ENCODE results near the gene PTGR3. TPM values are rescaled to one million over a fixed set of nuclear protein-coding genes. Genes with fewer than 3 reads are reported as not detected.

PTGR3 gene
- total RNA-seq, 1 experiment from 2014 or later: 1.6 TPM

DNA sequence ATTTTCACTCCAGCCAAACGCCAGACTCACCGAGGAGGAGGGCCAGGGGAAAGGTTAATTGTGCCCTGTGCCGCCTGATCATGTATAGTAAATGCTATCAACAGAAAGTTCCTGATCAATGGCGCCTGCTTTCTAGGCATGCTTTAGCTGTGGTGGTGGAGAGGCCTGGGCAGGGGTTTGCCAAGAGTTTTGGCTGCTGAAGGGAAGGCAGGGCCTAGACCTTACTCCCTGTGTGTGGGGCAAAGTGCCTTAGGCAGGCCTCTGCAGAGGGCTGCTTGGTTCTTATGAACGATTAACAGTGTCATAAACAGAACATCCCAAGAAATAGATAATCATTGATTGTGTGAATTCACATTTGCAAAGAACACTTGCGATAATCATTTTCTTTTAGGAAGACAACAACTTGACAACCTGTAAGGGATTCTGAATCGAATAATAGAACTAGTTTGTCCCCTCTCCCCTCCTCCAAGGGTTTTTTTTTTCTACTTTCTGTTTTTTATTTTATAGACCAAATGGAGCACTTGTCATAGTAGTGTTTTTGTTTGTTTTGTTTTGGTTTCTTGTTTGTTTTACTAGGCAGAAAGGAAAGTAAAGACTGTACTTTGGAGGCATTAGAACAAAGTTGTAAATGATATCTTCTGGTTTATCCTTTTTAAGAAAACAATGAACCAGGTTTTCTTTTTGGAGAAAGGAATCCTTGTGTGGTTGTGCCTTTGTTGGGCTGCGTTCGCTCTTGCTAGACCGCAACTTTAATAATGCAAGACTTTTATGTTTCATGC, 8.2 kb upstream of the PTGR3 start:
- H3K27me3 ChIP-seq (ENCODE audit: insufficient read depth, low read length): peaks cover 8% of the 10 kb centered on the region; the same call in 1 of the 2 replicates
- Mint-ChIP-seq H3K4me1 (peaks cover 7 to 12% of the 10 kb centered on the region in 2 experiments), H3K27ac (no peak overlapping the region), H3K27me3 (ENCODE audit: low read depth) (peaks cover 35% of the 10 kb centered on the region), H3K36me3 (ENCODE audit: insufficient read depth in 1 of 3, low read depth in 3 of 3) (no peaks in the 10 kb centered on the region), H3K9me3 (no peaks in the 10 kb centered on the region), H3K4me3 (no peak overlapping the region)
- TF ChIP-seq, protein P1, sequence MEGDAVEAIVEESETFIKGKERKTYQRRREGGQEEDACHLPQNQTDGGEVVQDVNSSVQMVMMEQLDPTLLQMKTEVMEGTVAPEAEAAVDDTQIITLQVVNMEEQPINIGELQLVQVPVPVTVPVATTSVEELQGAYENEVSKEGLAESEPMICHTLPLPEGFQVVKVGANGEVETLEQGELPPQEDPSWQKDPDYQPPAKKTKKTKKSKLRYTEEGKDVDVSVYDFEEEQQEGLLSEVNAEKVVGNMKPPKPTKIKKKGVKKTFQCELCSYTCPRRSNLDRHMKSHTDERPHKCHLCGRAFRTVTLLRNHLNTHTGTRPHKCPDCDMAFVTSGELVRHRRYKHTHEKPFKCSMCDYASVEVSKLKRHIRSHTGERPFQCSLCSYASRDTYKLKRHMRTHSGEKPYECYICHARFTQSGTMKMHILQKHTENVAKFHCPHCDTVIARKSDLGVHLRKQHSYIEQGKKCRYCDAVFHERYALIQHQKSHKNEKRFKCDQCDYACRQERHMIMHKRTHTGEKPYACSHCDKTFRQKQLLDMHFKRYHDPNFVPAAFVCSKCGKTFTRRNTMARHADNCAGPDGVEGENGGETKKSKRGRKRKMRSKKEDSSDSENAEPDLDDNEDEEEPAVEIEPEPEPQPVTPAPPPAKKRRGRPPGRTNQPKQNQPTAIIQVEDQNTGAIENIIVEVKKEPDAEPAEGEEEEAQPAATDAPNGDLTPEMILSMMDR (conservative IDR thresholded peaks at IDR 0.05): no peak
- H3K9ac ChIP-seq (ENCODE audit: extremely low read depth, insufficient read length, low read length): no peak overlapping the region
- H2BK120ac ChIP-seq (ENCODE audit: low read depth, low read length, poor library complexity, severe bottlenecking): no peak overlapping the region
- H4K5ac ChIP-seq (ENCODE audit: insufficient read length, low read depth, low read length): no peak overlapping the region
- H3K79me2 ChIP-seq (ENCODE audit: insufficient read depth, low read length): no peaks in the 10 kb centered on the region
- no peak for DNase-seq
- no peaks in the 10 kb centered on the region for H3K9me3 ChIP-seq (ENCODE audit: control insufficient read depth, low read depth, low read length)
- H2AK5ac ChIP-seq (ENCODE audit: insufficient read length, low read length): no peak overlapping the region
- no CpG with 5 or more reads among the region's 10 CpGs for WGBS (ENCODE audit: extremely low coverage, insufficient read length, low lambda C conversion rate)
- H3K4me2 ChIP-seq (ENCODE audit: insufficient read depth, insufficient read length, low read length): no peak overlapping the region
- no peak overlapping the region for H3K23ac ChIP-seq (ENCODE audit: insufficient read length, low read depth, low read length)
- H4K91ac ChIP-seq (ENCODE audit: insufficient read length, low read depth, low read length): no peak overlapping the region
- H4K8ac ChIP-seq (replicated peaks; ENCODE audit: insufficient read length, low read depth, low read length): no peak overlapping the region
- H2BK20ac ChIP-seq (ENCODE audit: low read depth, low read length, poor library complexity, severe bottlenecking): no peak overlapping the region
- H3K4me1 ChIP-seq (ENCODE audit: insufficient read depth, low read length): no peaks in the 10 kb centered on the region
- H2BK5ac ChIP-seq (ENCODE audit: insufficient read length, low read length): no peak overlapping the region
- H3K27ac ChIP-seq (ENCODE audit: insufficient read length, low read depth, low read length): no peak overlapping the region
- no peak overlapping the region for H2AFZ ChIP-seq (ENCODE audit: low read length)
- no peak overlapping the region for H3K56ac ChIP-seq (ENCODE audit: insufficient read length, low read depth, low read length)
- H3K4ac ChIP-seq (ENCODE audit: low read depth, low read length): no peak overlapping the region
- no peak overlapping the region for H3K18ac ChIP-seq (ENCODE audit: insufficient read length, low read depth, low read length)
- H3T11ph ChIP-seq (ENCODE audit: low read length): no peak overlapping the region
- H3K14ac ChIP-seq (ENCODE audit: insufficient read depth, low read length): no peak overlapping the region
- no peak overlapping the region for H2BK12ac ChIP-seq (ENCODE audit: insufficient read length, low read depth, low read length)
- H2BK15ac ChIP-seq (ENCODE audit: low read depth, low read length): no peak overlapping the region
- no peaks in the 10 kb centered on the region for H3K23me2 ChIP-seq (ENCODE audit: insufficient read length, low read depth, low read length, poor library complexity, severe bottlenecking)
- no peaks in the 10 kb centered on the region for H3K79me1 ChIP-seq (ENCODE audit: insufficient read depth, low read depth, low read length, poor library complexity, severe bottlenecking)
- H4K20me1 ChIP-seq (ENCODE audit: control insufficient read depth, insufficient read depth, insufficient read length): no peaks in the 10 kb centered on the region
